Kidney (tissue), 14 donors: Measurements from ENCODE around the gene CCNK. TPM values are rescaled to one million over a fixed set of nuclear protein-coding genes. Genes with fewer than 3 reads are reported as not detected.

ENCODE experiments used
- DNase-seq, 5 donors: peaks; one replicate each; pipeline ENCODE4 v3.0.0-alpha.2; 2013 to 2020
- FAIRE-seq: peaks from 2 replicates; lab custom pipeline; 2012; peaks lifted over from hg19 to GRCh38; lab: Jason Lieb, UNC
- H3K27ac ChIP-seq, 2 donors: one replicate each; pipeline ENCODE4 v1.7.0; 2013; ENCODE audit warnings: low read depth in 2 of 2, low read length in 2 of 2, inconsistent platforms in 1 of 2
- H3K27me3 ChIP-seq: one replicate; pipeline ENCODE4 v1.7.1; 2013; ENCODE audit warnings: low read length, inconsistent platforms; ENCODE audit not compliant: control insufficient read depth, insufficient read depth
- H3K36me3 ChIP-seq, 3 donors: one replicate each; pipeline versions ENCODE4 v1.7.0 to v1.7.1; 2013; ENCODE audit warnings: low read length in 3 of 3, control low read depth in 1 of 3, inconsistent platforms in 1 of 3; ENCODE audit not compliant: insufficient read depth in 3 of 3, control insufficient read depth in 2 of 3
- H3K4me1 ChIP-seq, 3 donors: one replicate each; pipeline versions ENCODE4 v1.7.0 to v1.7.1; 2013; ENCODE audit warnings: low read length in 3 of 3, inconsistent platforms in 1 of 3, low read depth in 1 of 3; ENCODE audit not compliant: control insufficient read depth in 2 of 3, insufficient read depth in 2 of 3
- H3K4me3 ChIP-seq, 3 donors: one replicate each; pipeline versions ENCODE4 v1.7.0 to v1.8.1; 2013; ENCODE audit warnings: low read length in 3 of 3, control low read depth in 1 of 3, inconsistent platforms in 1 of 3
- H3K9ac ChIP-seq, 3 donors: one replicate each; pipeline versions ENCODE4 v1.7.0 to v1.7.1; 2013; ENCODE audit warnings: low read length in 3 of 3, control low read depth in 1 of 3, inconsistent platforms in 1 of 3
- H3K9me3 ChIP-seq, 3 donors: one replicate each; pipeline versions ENCODE4 v1.7.0 to v1.7.1; 2013; ENCODE audit warnings: low read length in 3 of 3, control low read depth in 1 of 3, inconsistent platforms in 1 of 3; ENCODE audit not compliant: control insufficient read depth in 2 of 3, insufficient read depth in 1 of 3
- intact Hi-C: fragments of 100-400 bp; cut with DNase I; formaldehyde crosslinking; loops from one replicate; pipeline ENCODE4 v1.11.1; 2022
- polyA plus RNA-seq: library from polyadenylated mRNA; stranded (reverse); fragments of 350-450 nt; fragmentation: Illumina TruSeq; extraction: RNeasy Lipid Tissue Mini Kit (QIAGEN cat#74804); gene quantifications from one replicate; pipeline ENCODE4 v1.2.3, GENCODE V29; 2014; ENCODE audit warnings: low read depth, low replicate concordance; ENCODE audit not compliant: insufficient read depth
- total RNA-seq: library from RNA; stranded (reverse); fragmentation: NEBNext Ultra II Directional; extraction: Animal tissue kit (Norgen Biotek cat#: 25700); gene quantifications from one replicate; pipeline ENCODE4 v1.2.1, GENCODE V29; 2021
- TF ChIP-seq, protein P1 (sequence below): IDR thresholded peaks from 3 replicates; pipeline ENCODE4 v1.5.1; 2012; ENCODE audit warnings: mild to moderate bottlenecking, moderate library complexity, borderline replicate concordance; ENCODE audit not compliant: insufficient read depth; ENCODE audit errors: extremely low read depth
- donor health status: control.
- donor health status: control.
- donor health status: control.
- donor health status: control.
- donor health status: control.
- donor health status: DM: yes; HTN: yes; CAD: no.
- donor health status: Normal renal cell carcinoma (clear cell type).

Gene CCNK
- total and polyA plus RNA-seq, 2 donors from 2014 or later, result 12.8 to 40.6 TPM

GRCh38 chr14:99514552-99515300 lies 33.5 kb downstream of the CCNK start:
- H3K36me3 ChIP-seq, result peaks cover 0 to 3% (median 0%) of the 10 kb centered on the region in 3 donors

GRCh38 chr14:99515301-99516155 lies 34.3 kb downstream of the CCNK start:
- Histone ChIP-seq H3K27ac (no peak overlapping the region), H3K4me3 (no peak overlapping the region), H3K4me1 (no peaks in the 10 kb centered on the region), H3K9me3 (no peaks in the 10 kb centered on the region), H3K9ac (no peak overlapping the region), H3K27me3 (no peaks in the 10 kb centered on the region), H3K36me3 (peaks cover 0 to 3% (median 0%) of the 10 kb centered on the region in 3 donors)
- TF ChIP-seq, protein P1, sequence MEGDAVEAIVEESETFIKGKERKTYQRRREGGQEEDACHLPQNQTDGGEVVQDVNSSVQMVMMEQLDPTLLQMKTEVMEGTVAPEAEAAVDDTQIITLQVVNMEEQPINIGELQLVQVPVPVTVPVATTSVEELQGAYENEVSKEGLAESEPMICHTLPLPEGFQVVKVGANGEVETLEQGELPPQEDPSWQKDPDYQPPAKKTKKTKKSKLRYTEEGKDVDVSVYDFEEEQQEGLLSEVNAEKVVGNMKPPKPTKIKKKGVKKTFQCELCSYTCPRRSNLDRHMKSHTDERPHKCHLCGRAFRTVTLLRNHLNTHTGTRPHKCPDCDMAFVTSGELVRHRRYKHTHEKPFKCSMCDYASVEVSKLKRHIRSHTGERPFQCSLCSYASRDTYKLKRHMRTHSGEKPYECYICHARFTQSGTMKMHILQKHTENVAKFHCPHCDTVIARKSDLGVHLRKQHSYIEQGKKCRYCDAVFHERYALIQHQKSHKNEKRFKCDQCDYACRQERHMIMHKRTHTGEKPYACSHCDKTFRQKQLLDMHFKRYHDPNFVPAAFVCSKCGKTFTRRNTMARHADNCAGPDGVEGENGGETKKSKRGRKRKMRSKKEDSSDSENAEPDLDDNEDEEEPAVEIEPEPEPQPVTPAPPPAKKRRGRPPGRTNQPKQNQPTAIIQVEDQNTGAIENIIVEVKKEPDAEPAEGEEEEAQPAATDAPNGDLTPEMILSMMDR, result no peak
- intact Hi-C loops, result loop anchor here (5.0 kb wide), 1 partner anchor 112 kb away; no protein-coding TSS in a partner anchor
- no peak for FAIRE-seq
- DNase-seq, result peak in 2 of 5 donors; percentile 36 to 68

More at GRCh38 chr14:99514552-99515300, 33.5 kb downstream of the CCNK start:
- DNase-seq, result peak in 2 of 5 donors; percentile 39 to 71
- intact Hi-C loops, result loop anchor here (5.0 kb wide), 1 partner anchor 113 kb away; no protein-coding TSS in a partner anchor
- no peaks in the 10 kb centered on the region for H3K4me1 ChIP-seq
- no peaks in the 10 kb centered on the region for H3K9me3 ChIP-seq
- no peak overlapping the region for H3K27ac ChIP-seq
- no peak for FAIRE-seq
- no peak overlapping the region for H3K9ac ChIP-seq
- H3K27me3 ChIP-seq, result no peaks in the 10 kb centered on the region
- TF ChIP-seq, protein P1, result no peak
- H3K4me3 ChIP-seq, result no peak overlapping the region

DNA sequence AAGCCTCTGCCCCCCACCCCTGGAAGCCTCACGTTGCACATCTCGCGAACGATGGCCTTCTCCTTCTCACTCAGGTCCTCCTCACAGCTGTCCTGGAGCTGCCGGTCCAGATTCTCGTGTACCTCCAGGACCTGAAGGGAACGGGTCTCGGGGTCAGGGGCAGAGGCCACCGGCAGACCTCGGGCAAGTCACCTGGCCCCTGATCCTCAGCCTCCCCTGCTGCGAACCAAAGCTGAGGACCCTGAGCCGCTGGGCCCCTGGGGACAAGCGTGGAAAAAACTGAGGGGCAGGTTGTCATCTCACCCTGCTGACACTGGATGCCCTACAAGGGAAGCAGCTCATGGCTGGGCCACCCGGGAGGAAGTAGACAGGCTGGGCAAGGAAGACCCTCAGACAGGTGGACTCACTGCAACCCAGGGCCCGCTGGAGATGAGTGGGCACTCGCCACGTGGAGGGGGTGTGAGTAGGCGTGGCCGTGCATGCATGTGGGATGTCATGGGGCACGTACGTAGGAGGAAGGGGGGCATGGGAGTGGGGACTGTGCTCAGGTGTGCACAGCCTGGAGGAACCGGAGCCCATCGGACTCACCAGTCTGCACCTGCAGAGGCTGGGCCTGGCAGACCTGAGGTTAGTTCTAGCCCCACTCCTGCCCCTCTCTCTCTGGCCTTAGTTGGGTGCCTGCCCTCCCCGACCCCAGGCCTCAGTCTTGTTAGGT lies 35.1 kb downstream of the CCNK start:
- H3K36me3 ChIP-seq, result peaks cover 0 to 3% (median 0%) of the 10 kb centered on the region in 3 donors
- TF ChIP-seq, protein P1, result no peak
- H3K4me1 ChIP-seq, result no peaks in the 10 kb centered on the region

More for the DNA sequence above, 35.1 kb downstream of the CCNK start:
- H3K4me3 ChIP-seq, result no peak overlapping the region
- H3K9ac ChIP-seq, result no peak overlapping the region
- H3K9me3 ChIP-seq, result no peaks in the 10 kb centered on the region
- H3K27ac ChIP-seq, result no peak overlapping the region
- intact Hi-C loops, result loop anchor here (5.0 kb wide), 1 partner anchor 111 kb away; no protein-coding TSS in a partner anchor
- no peak for FAIRE-seq
- DNase-seq, result peak in 2 of 5 donors; percentile 42 to 52
- H3K27me3 ChIP-seq, result no peaks in the 10 kb centered on the region
